HepG2 (cell line): Measurements from ENCODE around the gene METAP1. TPM values are rescaled to one million over a fixed set of nuclear protein-coding genes. Genes with fewer than 3 reads are reported as not detected.

ENCODE experiments used
- ATAC-seq: fragments of 200-7000 bp; cut with Tn5 transposase; 3 replicates; pipeline ENCODE4 v1.9.1; 2020; ENCODE audit warnings: mild to moderate bottlenecking, moderate library complexity
- BruUV-seq: library from RNA; stranded (reverse); fragments of 400-500 nt; replicated peaks from 2 replicates; lab custom pipeline; 2021; lab: Mats Ljungman, UMichigan
- CTCF ChIA-PET: fragments of 300-600 bp; formaldehyde crosslinking; extraction: SDS; loops from one replicate; lab custom pipeline; 2021; ENCODE audit warnings: low total read pairs, inconsistent platforms, low intra/inter-chr PET ratio; lab: Yijun Ruan, JAX
- POLR2A ChIA-PET: fragments of 350-600 bp; sonication (Branson Sonifier 250); formaldehyde crosslinking; loops from one replicate; lab custom pipeline; 2020; ENCODE audit warnings: antibody characterized with exemption, inconsistent platforms; lab: Yijun Ruan, JAX
- DNase-seq: peaks from one replicate; pipeline ENCODE4 v3.0.0-alpha.2; 2015; ENCODE audit warnings: low spot score
- FAIRE-seq: peaks from 3 replicates; lab custom pipeline; 2011; peaks lifted over from hg19 to GRCh38; lab: Jason Lieb, UNC
- H2AFZ ChIP-seq: one replicate; pipeline ENCODE4 v1.6.1; 2011; ENCODE audit warnings: low read length, inconsistent platforms
- H3K27ac ChIP-seq: fragments of 300-600 bp; 3 replicates; pipeline ENCODE4 v1.8.0; 2011; ENCODE audit warnings: mixed run types, mild to moderate bottlenecking, mixed read lengths, low read length, inconsistent platforms; ENCODE audit not compliant: insufficient read depth; ENCODE audit errors: extremely low read length
- H3K27me3 ChIP-seq, 2 experiments: fragments of 200-600 bp in 1 of 2; 2 replicates in 1 of 2; 3 replicates in 1 of 2; pipeline versions ENCODE4 v1.6.0 to v1.8.0; 2011; ENCODE audit warnings: low read length in 2 of 2, mild to moderate bottlenecking in 2 of 2, moderate library complexity in 2 of 2, inconsistent platforms in 1 of 2; ENCODE audit not compliant: insufficient read depth in 2 of 2, control insufficient read depth in 1 of 2
- H3K36me3 ChIP-seq, 2 experiments: fragments of 200-600 bp in 1 of 2; replicated peaks in 1 of 2; 2 replicates in 1 of 2; 3 replicates in 1 of 2; pipeline versions ENCODE4 v1.5.1 to v1.8.0; 2011; ENCODE audit warnings: low read length in 2 of 2, inconsistent platforms in 1 of 2; ENCODE audit not compliant: insufficient read depth in 2 of 2, control insufficient read depth in 1 of 2
- H3K4me1 ChIP-seq: 2 replicates; pipeline ENCODE4 v1.5.1; 2012; ENCODE audit warnings: low read length, inconsistent platforms; ENCODE audit not compliant: insufficient read depth
- H3K4me2 ChIP-seq: 2 replicates; pipeline ENCODE4 v1.6.0; 2011; ENCODE audit warnings: low read depth, low read length, inconsistent platforms
- H3K4me3 ChIP-seq, 3 experiments: fragments of 200-600 bp in 1 of 3; sonication (generic), shearing (Covaris generic) in 1 of 3; replicated peaks in 1 of 3; 2 replicates each; pipeline ENCODE4 v1.5.1; 2011 to 2016; ENCODE audit warnings: low read length in 3 of 3, inconsistent platforms in 2 of 3, low read depth in 2 of 3, mild to moderate bottlenecking in 2 of 3, control low read depth in 1 of 3, mixed read lengths in 1 of 3; ENCODE audit not compliant: insufficient read depth in 1 of 3
- H3K79me2 ChIP-seq: one replicate; pipeline ENCODE4 v1.6.1; 2011; ENCODE audit warnings: low read length, inconsistent platforms; ENCODE audit not compliant: insufficient read depth
- H3K9ac ChIP-seq: 2 replicates; pipeline ENCODE4 v1.6.0; 2011; ENCODE audit warnings: mild to moderate bottlenecking, low read depth, low read length, inconsistent platforms; ENCODE audit not compliant: insufficient read depth
- H3K9me3 ChIP-seq: 2 replicates; pipeline ENCODE4 v1.5.1; 2012; ENCODE audit warnings: mild to moderate bottlenecking, low read length
- H4K20me1 ChIP-seq: 2 replicates; pipeline ENCODE4 v1.6.0; 2011; ENCODE audit warnings: inconsistent platforms, mild to moderate bottlenecking, low read length, moderate library complexity; ENCODE audit not compliant: insufficient read depth
- FOXJ3 ChIP-seq: sonication (generic); formaldehyde crosslinking; IDR thresholded peaks from 2 replicates; pipeline ENCODE4 v1.4.0; 2020; ENCODE audit warnings: missing genetic modification reagents, mild to moderate bottlenecking, borderline replicate concordance
- HES4 ChIP-seq: sonication (generic); formaldehyde crosslinking; IDR thresholded peaks from 2 replicates; pipeline ENCODE4 v1.9.0; 2021; ENCODE audit warnings: mild to moderate bottlenecking, missing genetic modification reagents, borderline replicate concordance
- REST ChIP-seq, 2 experiments: IDR thresholded peaks; 2 replicates each; pipeline ENCODE4 v1.6.1; 2011 to 2012; ENCODE audit warnings: low read length in 2 of 2, borderline replicate concordance in 1 of 2, low read depth in 1 of 2, mild to moderate bottlenecking in 1 of 2, moderate library complexity in 1 of 2
- RFX1 ChIP-seq: fragments of 450-650 bp; IDR thresholded peaks from 2 replicates; pipeline ENCODE4 v1.6.1; 2017
- ZBTB42 ChIP-seq: sonication (generic); formaldehyde crosslinking; IDR thresholded peaks from 2 replicates; pipeline ENCODE4 v1.5.0; 2020; ENCODE audit warnings: mild to moderate bottlenecking, missing genetic modification reagents
- ZNF337 ChIP-seq: sonication (generic); formaldehyde crosslinking; IDR thresholded peaks from 2 replicates; pipeline ENCODE4 v1.5.1; 2020; ENCODE audit warnings: missing genetic modification reagents, low read depth, mild to moderate bottlenecking, borderline replicate concordance
- WGBS: methylation state at CpG from one replicate; pipeline ENCODE4 v1.1.6; 2017; ENCODE audit warnings: low lambda C conversion rate; 5-methylcytosine and 5-hydroxymethylcytosine counted together
- in situ Hi-C: cut with HindIII; loops from 2 replicates; pipeline ENCODE4 v1.10.0; 2017; ENCODE audit warnings: low pct_unique_long_range_greater_than_20kb; ENCODE audit not compliant: extremely low pct_ligation_motif_present
- intact Hi-C: fragments of 100-400 bp; cut with micrococcal nuclease; formaldehyde crosslinking; loops from one replicate; pipeline ENCODE4 v1.10.0; 2022; ENCODE audit not compliant: unreplicated experiment
- polyA plus RNA-seq, 8 experiments: library from polyadenylated mRNA; depleted of rRNA in 3 of 8; stranded (reverse) in 7 of 8; unstranded in 1 of 8; fragments of >200 nt; fragmentation: Illumina TruSeq in 4 of 8; extraction: Trizol in 4 of 8; gene quantifications; 2 replicates each; pipeline versions ENCODE4 v1.2.1 to v1.2.3, GENCODE V29; 2011 to 2016; ENCODE audit warnings: low read depth in 4 of 8, missing spikeins in 1 of 8, mixed read lengths in 1 of 8; ENCODE audit not compliant: insufficient read depth in 1 of 8
- total RNA-seq, 5 experiments: library from RNA; depleted of rRNA; stranded (reverse); fragments of >200 nt; fragmentation: Illumina TruSeq; extraction: Trizol; gene quantifications; 2 replicates each; pipeline ENCODE4 v1.2.3, GENCODE V29; 2016; ENCODE audit warnings: low read depth in 1 of 5
- TF ChIP-seq, protein P1 (sequence below): IDR thresholded peaks from 2 replicates; pipeline ENCODE4 v1.6.1; 2016; ENCODE audit warnings: low read depth
- TF ChIP-seq, protein P2 (sequence below): sonication (generic); formaldehyde crosslinking; IDR thresholded peaks from 2 replicates; pipeline ENCODE4 v1.4.0; 2020; ENCODE audit warnings: missing genetic modification reagents

The METAP1 gene
- total and polyA plus RNA-seq, 2 of the 13 experiments (the other 11 are each of a cell fraction or from before 2014, with no cell fraction given), result 44.9 to 53.5 TPM

DNA sequence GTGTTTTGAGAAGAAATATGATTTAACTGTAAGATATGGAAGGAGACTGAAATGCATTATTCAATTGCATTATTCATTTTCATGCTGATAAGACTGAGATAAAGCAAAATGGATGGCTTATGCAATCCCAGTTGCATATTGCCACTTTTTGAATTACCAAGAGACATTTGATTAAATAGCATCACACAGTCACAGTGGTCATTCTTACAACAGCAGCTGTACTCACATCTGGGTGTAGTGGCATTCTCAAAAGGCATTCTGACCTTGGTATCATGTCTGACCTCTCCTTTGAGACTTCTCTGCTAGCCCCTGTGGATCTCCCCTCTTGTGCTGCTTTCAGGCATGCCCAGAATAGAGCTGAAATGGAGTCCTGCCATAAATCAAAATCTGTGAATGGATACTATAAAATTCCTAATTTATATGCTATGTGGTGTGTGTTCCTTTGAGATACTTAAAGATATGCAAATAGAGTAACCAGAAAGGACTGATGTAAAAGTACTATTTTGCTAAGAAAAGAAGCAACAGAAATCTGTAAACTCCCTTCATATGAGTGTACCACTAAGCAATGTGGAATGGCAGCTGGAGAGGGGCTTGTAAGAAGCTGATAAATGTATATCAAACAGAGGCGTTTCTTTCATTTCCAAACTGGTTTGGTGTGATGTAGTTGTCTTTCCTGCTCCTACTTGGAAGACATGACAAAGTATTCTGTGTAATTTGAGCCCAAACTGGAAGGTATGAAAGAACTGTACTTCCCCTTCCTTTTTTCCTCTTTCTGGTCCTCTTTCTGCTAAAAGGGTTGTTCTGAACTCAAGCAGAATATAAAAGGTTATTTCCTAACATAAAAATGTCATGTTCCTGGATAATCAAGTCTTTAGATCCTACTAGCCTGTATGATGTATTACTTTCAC, 25.4 kb upstream of the METAP1 start:
- no peaks in the 10 kb centered on the region for H3K9me3 ChIP-seq
- in situ Hi-C loops, result no loop called here
- CTCF ChIA-PET, result no interaction called here
- 0% methylated on average over 1 of the region's 1 CpG for WGBS
- BruUV-seq, result no TSS peak
- no peaks in the 10 kb centered on the region for H3K36me3 ChIP-seq
- DNase-seq, result no peak
- no peaks in the 10 kb centered on the region for H3K4me1 ChIP-seq
- H3K27me3 ChIP-seq, result no peaks in the 10 kb centered on the region
- no peak overlapping the region for H3K4me3 ChIP-seq
- POLR2A ChIA-PET, result no interaction called here
- intact Hi-C loops, result no loop called here
- H2AFZ ChIP-seq, result no peak overlapping the region
- H3K79me2 ChIP-seq, result no peaks in the 10 kb centered on the region
- no peak overlapping the region for H3K4me2 ChIP-seq
- H4K20me1 ChIP-seq, result no peaks in the 10 kb centered on the region
- no peak overlapping the region for H3K27ac ChIP-seq
- FAIRE-seq, result no peak
- no peak for ATAC-seq
- no peak overlapping the region for H3K9ac ChIP-seq
- TF ChIP-seq, protein P1, sequence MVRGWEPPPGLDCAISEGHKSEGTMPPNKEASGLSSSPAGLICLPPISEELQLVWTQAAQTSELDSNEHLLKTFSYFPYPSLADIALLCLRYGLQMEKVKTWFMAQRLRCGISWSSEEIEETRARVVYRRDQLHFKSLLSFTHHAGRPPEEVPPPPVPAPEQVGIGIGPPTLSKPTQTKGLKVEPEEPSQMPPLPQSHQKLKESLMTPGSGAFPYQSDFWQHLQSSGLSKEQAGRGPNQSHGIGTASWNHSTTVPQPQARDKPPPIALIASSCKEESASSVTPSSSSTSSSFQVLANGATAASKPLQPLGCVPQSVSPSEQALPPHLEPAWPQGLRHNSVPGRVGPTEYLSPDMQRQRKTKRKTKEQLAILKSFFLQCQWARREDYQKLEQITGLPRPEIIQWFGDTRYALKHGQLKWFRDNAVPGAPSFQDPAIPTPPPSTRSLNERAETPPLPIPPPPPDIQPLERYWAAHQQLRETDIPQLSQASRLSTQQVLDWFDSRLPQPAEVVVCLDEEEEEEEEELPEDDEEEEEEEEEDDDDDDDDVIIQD (CRISPR knock-in tag), result no peak
- TF ChIP-seq, all 625 proteins: peak for 0

- no peak overlapping the region for H2AFZ ChIP-seq
- CTCF ChIA-PET, result no interaction called here
- no peak for TF ChIP-seq FOXJ3 (CRISPR knock-in tag)
- no peak for TF ChIP-seq REST (IDR thresholded peaks at IDR 0.05; ENCODE audit: borderline replicate concordance in 1 of 2, low read depth in 1 of 2, low read length in 2 of 2)
- no peak for TF ChIP-seq ZNF337 (CRISPR knock-in tag)
- no peak for TF ChIP-seq HES4 (CRISPR knock-in tag)
- no peak for TF ChIP-seq RFX1
- no peak for TF ChIP-seq ZBTB42
- TF ChIP-seq, protein P2, sequence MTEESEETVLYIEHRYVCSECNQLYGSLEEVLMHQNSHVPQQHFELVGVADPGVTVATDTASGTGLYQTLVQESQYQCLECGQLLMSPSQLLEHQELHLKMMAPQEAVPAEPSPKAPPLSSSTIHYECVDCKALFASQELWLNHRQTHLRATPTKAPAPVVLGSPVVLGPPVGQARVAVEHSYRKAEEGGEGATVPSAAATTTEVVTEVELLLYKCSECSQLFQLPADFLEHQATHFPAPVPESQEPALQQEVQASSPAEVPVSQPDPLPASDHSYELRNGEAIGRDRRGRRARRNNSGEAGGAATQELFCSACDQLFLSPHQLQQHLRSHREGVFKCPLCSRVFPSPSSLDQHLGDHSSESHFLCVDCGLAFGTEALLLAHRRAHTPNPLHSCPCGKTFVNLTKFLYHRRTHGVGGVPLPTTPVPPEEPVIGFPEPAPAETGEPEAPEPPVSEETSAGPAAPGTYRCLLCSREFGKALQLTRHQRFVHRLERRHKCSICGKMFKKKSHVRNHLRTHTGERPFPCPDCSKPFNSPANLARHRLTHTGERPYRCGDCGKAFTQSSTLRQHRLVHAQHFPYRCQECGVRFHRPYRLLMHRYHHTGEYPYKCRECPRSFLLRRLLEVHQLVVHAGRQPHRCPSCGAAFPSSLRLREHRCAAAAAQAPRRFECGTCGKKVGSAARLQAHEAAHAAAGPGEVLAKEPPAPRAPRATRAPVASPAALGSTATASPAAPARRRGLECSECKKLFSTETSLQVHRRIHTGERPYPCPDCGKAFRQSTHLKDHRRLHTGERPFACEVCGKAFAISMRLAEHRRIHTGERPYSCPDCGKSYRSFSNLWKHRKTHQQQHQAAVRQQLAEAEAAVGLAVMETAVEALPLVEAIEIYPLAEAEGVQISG, result no peak
Observed at GRCh38 chr4:98976716-98977115, 18.8 kb upstream of the METAP1 start.

More at GRCh38 chr4:98976716-98977115, 18.8 kb upstream of the METAP1 start:
- no peaks in the 10 kb centered on the region for H4K20me1 ChIP-seq
- ATAC-seq (no peak), FAIRE-seq (no peak), DNase-seq (no peak)
- 12% methylated on average over 4 of the region's 4 CpGs for WGBS
- H3K9ac ChIP-seq, result no peak overlapping the region
- no peak overlapping the region for H3K4me3 ChIP-seq
- no peaks in the 10 kb centered on the region for H3K4me1 ChIP-seq
- no peak overlapping the region for H3K27ac ChIP-seq
- intact Hi-C loops, result no loop called here
- no peaks in the 10 kb centered on the region for H3K27me3 ChIP-seq
- POLR2A ChIA-PET, result no interaction called here
- no peaks in the 10 kb centered on the region for H3K79me2 ChIP-seq
- H3K9me3 ChIP-seq, result no peaks in the 10 kb centered on the region
- no peak overlapping the region for H3K4me2 ChIP-seq
- in situ Hi-C loops, result no loop called here
- no TSS peak for BruUV-seq
- H3K36me3 ChIP-seq, result no peaks in the 10 kb centered on the region
